Right atrium auricular region (tissue), 2 donors: ENCODE data around the gene ME3. TPM values are rescaled to one million over a fixed set of nuclear protein-coding genes. Genes with fewer than 3 reads are reported as not detected.
A peak's percentile ranks its signal among the peaks of the same experiment; 100 is the strongest.
"Not testable (repeated sequence)": the region's sequence is repeated elsewhere in the genome, so short reads cannot be mapped to it uniquely, and the experiment has no call there.

Experiments
- DNase-seq: peaks from one replicate; pipeline ENCODE4 v3.0.0-alpha.2; 2019; ENCODE audit warnings: low spot score
- H3K27ac ChIP-seq, 2 donors: fragments of 200-600 bp; sonication (generic); 1 replicate in 1 of 2; 2 replicates in 1 of 2; pipeline ENCODE4 v1.5.1; 2016 to 2019
- H3K27me3 ChIP-seq, 2 donors: fragments of 200-600 bp; sonication (generic); one replicate each; pipeline versions ENCODE4 v1.5.1 to v1.6.0; 2017 to 2019
- H3K36me3 ChIP-seq: fragments of 200-600 bp; sonication (generic); one replicate; pipeline ENCODE4 v1.5.1; 2016
- H3K4me1 ChIP-seq, 2 donors: fragments of 200-600 bp; sonication (generic); one replicate each; pipeline versions ENCODE4 v1.5.1 to v1.6.0; 2017 to 2019
- H3K4me3 ChIP-seq, 2 donors: fragments of 200-600 bp; sonication (generic); 1 replicate in 1 of 2; 2 replicates in 1 of 2; pipeline ENCODE4 v1.5.1; 2017 to 2019; ENCODE audit warnings: mild to moderate bottlenecking in 1 of 2, moderate library complexity in 1 of 2
- H3K9me3 ChIP-seq, 2 donors: fragments of 200-600 bp; sonication (generic); one replicate each; pipeline ENCODE4 v1.5.1; 2019
- total RNA-seq, 2 donors: library from RNA; depleted of rRNA; stranded (reverse); fragments of >200 nt; gene quantifications; one replicate each; pipeline ENCODE4 v1.1.0, GENCODE V29; 2016
- TF ChIP-seq, protein P1 (sequence below), 2 donors: fragments of 200-600 bp; sonication (generic); IDR thresholded peaks; one replicate each; pipeline ENCODE4 v1.5.1; 2019; ENCODE audit warnings: antibody characterized with exemption in 2 of 2

The ME3 gene
- total RNA-seq, 2 donors from 2014 or later, result 20.5 to 33.1 TPM

DNA sequence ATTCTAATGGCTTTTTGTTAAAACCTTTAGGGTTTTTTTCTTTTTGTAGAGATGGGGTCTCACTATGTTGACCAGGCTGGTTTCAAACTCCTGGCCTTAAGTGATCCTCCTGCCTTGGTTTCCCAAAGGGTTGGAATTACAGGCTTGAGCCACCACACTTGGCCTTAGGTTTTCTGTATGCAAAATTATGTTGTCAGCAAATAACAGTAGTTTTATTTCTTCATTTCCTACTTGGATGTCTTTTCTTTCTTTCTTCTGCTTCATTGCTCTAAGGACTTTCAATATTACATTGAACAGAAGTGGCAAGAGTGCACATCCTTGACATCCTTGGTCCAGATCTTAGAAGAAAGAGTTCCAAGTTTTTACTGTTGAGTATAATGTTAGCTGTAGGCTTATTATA lies 245.0 kb downstream of the ME3 start:
- no peaks in the 10 kb centered on the region for H3K27me3 ChIP-seq
- no peaks in the 10 kb centered on the region for H3K36me3 ChIP-seq
- no peaks in the 10 kb centered on the region for H3K4me1 ChIP-seq
- peaks cover 0 to 10% of the 10 kb centered on the region in 2 donors for H3K9me3 ChIP-seq
- no peak overlapping the region for H3K4me3 ChIP-seq
- no peak for DNase-seq
- no peak overlapping the region for H3K27ac ChIP-seq
- TF ChIP-seq, protein P1, sequence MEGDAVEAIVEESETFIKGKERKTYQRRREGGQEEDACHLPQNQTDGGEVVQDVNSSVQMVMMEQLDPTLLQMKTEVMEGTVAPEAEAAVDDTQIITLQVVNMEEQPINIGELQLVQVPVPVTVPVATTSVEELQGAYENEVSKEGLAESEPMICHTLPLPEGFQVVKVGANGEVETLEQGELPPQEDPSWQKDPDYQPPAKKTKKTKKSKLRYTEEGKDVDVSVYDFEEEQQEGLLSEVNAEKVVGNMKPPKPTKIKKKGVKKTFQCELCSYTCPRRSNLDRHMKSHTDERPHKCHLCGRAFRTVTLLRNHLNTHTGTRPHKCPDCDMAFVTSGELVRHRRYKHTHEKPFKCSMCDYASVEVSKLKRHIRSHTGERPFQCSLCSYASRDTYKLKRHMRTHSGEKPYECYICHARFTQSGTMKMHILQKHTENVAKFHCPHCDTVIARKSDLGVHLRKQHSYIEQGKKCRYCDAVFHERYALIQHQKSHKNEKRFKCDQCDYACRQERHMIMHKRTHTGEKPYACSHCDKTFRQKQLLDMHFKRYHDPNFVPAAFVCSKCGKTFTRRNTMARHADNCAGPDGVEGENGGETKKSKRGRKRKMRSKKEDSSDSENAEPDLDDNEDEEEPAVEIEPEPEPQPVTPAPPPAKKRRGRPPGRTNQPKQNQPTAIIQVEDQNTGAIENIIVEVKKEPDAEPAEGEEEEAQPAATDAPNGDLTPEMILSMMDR (IDR thresholded peaks at IDR 0.05), result no peak

- DNase-seq, H3K4me1 ChIP-seq, H3K4me3 ChIP-seq, H3K36me3 ChIP-seq, H3K9me3 ChIP-seq, H3K27ac ChIP-seq, H3K27me3 ChIP-seq: not testable (repeated sequence)
Observed at GRCh38 chr11:86423488-86423887, 248.9 kb downstream of the ME3 start.

- peaks cover 0 to 8% of the 10 kb centered on the region in 2 donors for H3K9me3 ChIP-seq
- H3K36me3 ChIP-seq, result no peaks in the 10 kb centered on the region
- H3K27ac ChIP-seq, result no peak overlapping the region
- DNase-seq, result no peak
- no peaks in the 10 kb centered on the region for H3K4me1 ChIP-seq
- no peak overlapping the region for H3K4me3 ChIP-seq
- no peaks in the 10 kb centered on the region for H3K27me3 ChIP-seq
- TF ChIP-seq, protein P1 (IDR thresholded peaks at IDR 0.05), result no peak
Observed at GRCh38 chr11:86422371-86422770, 250.0 kb downstream of the ME3 start.

- Histone ChIP-seq H3K4me3 (no peak overlapping the region), H3K36me3 (no peaks in the 10 kb centered on the region), H3K4me1 (no peaks in the 10 kb centered on the region), H3K27me3 (no peaks in the 10 kb centered on the region), H3K27ac (no peak overlapping the region), H3K9me3 (peaks cover 0 to 4% of the 10 kb centered on the region in 2 donors)
- DNase-seq, result no peak
- TF ChIP-seq, protein P1 (IDR thresholded peaks at IDR 0.05), result no peak
Observed at GRCh38 chr11:86421946-86422345, 250.5 kb downstream of the ME3 start.

GRCh38 chr11:86418917-86419316 lies 253.5 kb downstream of the ME3 start:
- Histone ChIP-seq H3K36me3 (no peaks in the 10 kb centered on the region), H3K27me3 (no peaks in the 10 kb centered on the region), H3K9me3 (no peaks in the 10 kb centered on the region), H3K4me3 (no peak overlapping the region), H3K27ac (no peak overlapping the region), H3K4me1 (no peaks in the 10 kb centered on the region)
- TF ChIP-seq, protein P1 (IDR thresholded peaks at IDR 0.05), result peak in 1 of 2 donors; percentile 10
- DNase-seq, result no peak

DNA sequence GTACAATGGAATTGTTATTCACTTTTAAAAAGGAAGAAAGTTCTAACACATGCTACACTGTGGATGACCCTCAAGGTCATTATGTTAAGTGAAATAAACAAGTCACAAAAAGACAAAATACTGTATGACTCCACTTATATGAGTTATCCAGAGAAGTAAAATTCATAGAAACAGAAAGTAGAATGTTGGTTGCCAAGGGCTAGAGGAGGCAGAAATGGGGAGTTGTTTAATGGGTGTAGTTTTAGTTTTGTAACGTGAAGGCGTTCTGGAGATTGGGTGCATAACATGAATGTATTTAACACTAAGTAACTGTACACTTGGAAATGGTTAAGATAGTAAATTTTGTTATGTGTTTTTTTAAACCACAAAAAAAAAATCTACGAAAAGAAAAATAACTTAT lies 253.9 kb downstream of the ME3 start:
- Histone ChIP-seq H3K36me3 (no peaks in the 10 kb centered on the region), H3K4me1 (no peaks in the 10 kb centered on the region), H3K4me3 (no peak overlapping the region), H3K27ac (no peak overlapping the region), H3K27me3 (no peaks in the 10 kb centered on the region), H3K9me3 (no peaks in the 10 kb centered on the region)
- no peak for DNase-seq
- TF ChIP-seq, protein P1 (IDR thresholded peaks at IDR 0.05), result no peak
